GM12878 (cell line): Measurements from ENCODE around the gene DTL. TPM values are rescaled to one million over a fixed set of nuclear protein-coding genes. Genes with fewer than 3 reads are reported as not detected.

Experiments
- ATAC-seq: fragments of 200-7000 bp; cut with Tn5 transposase; 3 replicates; pipeline ENCODE4 v1.9.1; 2020; ENCODE audit warnings: mild to moderate bottlenecking, moderate library complexity
- BruUV-seq: library from RNA; stranded (reverse); fragments of 400-500 nt; replicated peaks from 2 replicates; lab custom pipeline; 2021; lab: Mats Ljungman, UMichigan
- CTCF ChIA-PET: fragments of 300-600 bp; sonication (Branson Sonifier 250); formaldehyde crosslinking; extraction: SDS; loops from one replicate; lab custom pipeline; 2021; ENCODE audit warnings: inconsistent platforms; lab: Yijun Ruan, JAX
- POLR2A ChIA-PET: fragments of 350-600 bp; formaldehyde crosslinking; extraction: SDS; loops from one replicate; lab custom pipeline; 2021; ENCODE audit warnings: inconsistent platforms; lab: Charles Lee
- RAD21 ChIA-PET: fragments of 300-600 bp; sonication (Branson Sonifier 250); formaldehyde crosslinking; loops from one replicate; lab custom pipeline; 2023; ENCODE audit warnings: antibody characterized with exemption; ENCODE audit not compliant: unreplicated experiment; lab: Charles Lee
- SMC1A ChIA-PET: fragments of 300-600 bp; sonication (Branson Sonifier 250); formaldehyde crosslinking; loops from one replicate; lab custom pipeline; 2023; ENCODE audit not compliant: unreplicated experiment, uncharacterized antibody; lab: Charles Lee
- DNase-seq: peaks from one replicate; pipeline ENCODE4 v3.0.0-alpha.2; 2011; ENCODE audit warnings: low read depth, low spot score
- FAIRE-seq: peaks from 3 replicates; lab custom pipeline; 2011; peaks lifted over from hg19 to GRCh38; lab: Jason Lieb, UNC
- H2AFZ ChIP-seq: 2 replicates; pipeline ENCODE4 v1.6.0; 2011; ENCODE audit warnings: low read depth, low read length, control low read depth; ENCODE audit not compliant: control insufficient read depth
- H3K27ac ChIP-seq: 2 replicates; pipeline ENCODE4 v1.5.1; 2011; ENCODE audit warnings: control low read depth; ENCODE audit not compliant: control insufficient read depth, insufficient read depth
- H3K27me3 ChIP-seq, 2 experiments: replicated peaks in 1 of 2; 2 replicates each; pipeline versions ENCODE4 v1.6.0 to v1.6.1; 2011; ENCODE audit warnings: low read length in 1 of 2; ENCODE audit not compliant: control insufficient read depth in 2 of 2, insufficient read depth in 2 of 2
- H3K36me3 ChIP-seq, 2 experiments: 2 replicates each; pipeline ENCODE4 v1.5.1; 2011; ENCODE audit warnings: low read length in 1 of 2; ENCODE audit not compliant: control insufficient read depth in 2 of 2, insufficient read depth in 2 of 2
- H3K4me1 ChIP-seq: 2 replicates; pipeline ENCODE4 v1.6.1; 2011; ENCODE audit warnings: mild to moderate bottlenecking, low read length, moderate library complexity, mixed read lengths; ENCODE audit not compliant: control insufficient read depth, insufficient read depth
- H3K4me2 ChIP-seq: 2 replicates; pipeline ENCODE4 v1.6.0; 2011; ENCODE audit warnings: control low read depth; ENCODE audit not compliant: control insufficient read depth, insufficient read depth
- H3K4me3 ChIP-seq: fragments of 200-600 bp; sonication (generic); 2 replicates; pipeline ENCODE4 v1.5.1; 2016
- H3K79me2 ChIP-seq: 2 replicates; pipeline ENCODE4 v1.6.0; 2011; ENCODE audit warnings: low read length; ENCODE audit not compliant: control insufficient read depth, insufficient read depth
- H3K9ac ChIP-seq: 2 replicates; pipeline ENCODE4 v1.8.0; 2011; ENCODE audit warnings: low read length, control low read depth, mixed read lengths; ENCODE audit not compliant: control insufficient read depth, insufficient read depth
- H3K9me3 ChIP-seq: replicated peaks from 3 replicates; pipeline ENCODE4 v1.5.1; 2011; ENCODE audit warnings: mild to moderate bottlenecking, low read length; ENCODE audit not compliant: control insufficient read depth, insufficient read depth
- H4K20me1 ChIP-seq: 2 replicates; pipeline ENCODE4 v1.6.0; 2011; ENCODE audit not compliant: control insufficient read depth, insufficient read depth
- CBX5 ChIP-seq: sonication (generic); IDR thresholded peaks from 2 replicates; pipeline ENCODE4 v1.6.1; 2016; ENCODE audit warnings: low read depth, moderate library complexity, mild to moderate bottlenecking, inconsistent platforms
- ETV6 ChIP-seq, 2 experiments: fragments of 450-650 bp in 1 of 2; IDR thresholded peaks in 1 of 2; conservative IDR thresholded peaks in 1 of 2; 2 replicates each; pipeline ENCODE4 v1.6.1; 2014; ENCODE audit warnings: antibody characterized with exemption in 1 of 2, borderline replicate concordance in 1 of 2, low read depth in 1 of 2, mild to moderate bottlenecking in 1 of 2, moderate library complexity in 1 of 2
- RELA ChIP-seq: fragments of 450-650 bp; IDR thresholded peaks from 2 replicates; pipeline ENCODE4 v1.8.0; 2014; ENCODE audit warnings: borderline replicate concordance; ENCODE audit not compliant: partially characterized antibody
- in situ Hi-C: fragments of 300-500 bp; cut with MboI; formaldehyde crosslinking; loops from 9 replicates; pipeline ENCODE4 v1.14.3; 2018; ENCODE audit warnings: mixed read lengths
- intact Hi-C: fragments of 100-400 bp; cut with micrococcal nuclease; formaldehyde crosslinking; loops from one replicate; pipeline ENCODE4 v1.14.2; 2022; ENCODE audit not compliant: unreplicated experiment
- polyA plus RNA-seq, 11 experiments: library from polyadenylated mRNA; depleted of rRNA in 4 of 11; unstranded in 6 of 11; stranded (reverse) in 5 of 11; fragments of >200 nt; fragmentation: Nextera tagmentation in 4 of 11; fragmentation: Illumina TruSeq in 1 of 11; extraction: Ambion mirVana in 4 of 11; extraction: Trizol in 1 of 11; gene quantifications; 1 replicate in 1 of 11; 2 replicates in 10 of 11; pipeline versions ENCODE4 v1.2.1 to v1.2.3, GENCODE V29; 2011 to 2016; ENCODE audit warnings: inconsistent platforms in 2 of 11, missing spikeins in 2 of 11, low read depth in 1 of 11
- total RNA-seq, 4 experiments: library from RNA; depleted of rRNA in 3 of 4; stranded (reverse); fragments of >200 nt in 3 of 4; fragmentation: Illumina TruSeq in 1 of 4; extraction: Trizol in 1 of 4; gene quantifications; 2 replicates each; pipeline versions ENCODE4 v1.2.1 to v1.2.3, GENCODE V29; 2013 to 2021
- TF ChIP-seq, protein P1 (sequence below): fragments of 150-350 bp; IDR thresholded peaks from 2 replicates; pipeline ENCODE4 v1.6.1; 2014; ENCODE audit warnings: mild to moderate bottlenecking, low read depth, low read length
- TF ChIP-seq, protein P2 (sequence below): IDR thresholded peaks from 2 replicates; pipeline ENCODE4 v1.6.1; 2012; ENCODE audit warnings: low read length, inconsistent platforms
- TF ChIP-seq, protein P3 (sequence below), 3 experiments: IDR thresholded peaks in 2 of 3; conservative IDR thresholded peaks in 1 of 3; 2 replicates each; pipeline ENCODE4 v1.5.1; 2011; ENCODE audit warnings: low read depth in 3 of 3, low read length in 3 of 3, mild to moderate bottlenecking in 3 of 3, control low read depth in 2 of 3, moderate library complexity in 2 of 3, inconsistent platforms in 1 of 3, mixed read lengths in 1 of 3; ENCODE audit not compliant: control insufficient read depth in 2 of 3, insufficient read depth in 1 of 3; ENCODE audit errors: extremely low read depth in 1 of 3

DTL gene
- total and polyA plus RNA-seq, 10 of the 15 experiments (the other 5 are each of a cell fraction or from before 2014, with no cell fraction given): 24.1 to 73.4 (median 52.2) TPM

DNA sequence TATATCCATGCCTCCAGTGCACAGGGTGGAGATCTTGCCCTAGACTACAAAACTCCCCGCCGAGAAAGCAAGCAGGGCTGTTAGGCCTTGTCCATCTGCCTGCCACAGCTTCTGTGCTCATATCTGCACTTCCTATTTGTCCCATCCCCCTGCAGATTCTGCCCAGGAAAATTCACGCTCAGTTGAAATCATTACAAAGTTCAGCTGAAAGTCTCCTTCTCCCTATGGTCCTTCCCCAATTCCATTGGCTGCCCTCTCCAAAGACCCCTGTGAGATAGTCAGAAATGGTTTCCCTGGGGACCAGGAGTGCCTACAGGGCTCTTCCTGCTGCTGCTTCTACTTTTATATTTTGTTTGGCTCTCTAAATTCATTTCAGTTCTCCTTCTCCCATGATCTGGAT is 63.2 kb downstream of the DTL start (continued):
- TF ChIP-seq, protein P1, sequence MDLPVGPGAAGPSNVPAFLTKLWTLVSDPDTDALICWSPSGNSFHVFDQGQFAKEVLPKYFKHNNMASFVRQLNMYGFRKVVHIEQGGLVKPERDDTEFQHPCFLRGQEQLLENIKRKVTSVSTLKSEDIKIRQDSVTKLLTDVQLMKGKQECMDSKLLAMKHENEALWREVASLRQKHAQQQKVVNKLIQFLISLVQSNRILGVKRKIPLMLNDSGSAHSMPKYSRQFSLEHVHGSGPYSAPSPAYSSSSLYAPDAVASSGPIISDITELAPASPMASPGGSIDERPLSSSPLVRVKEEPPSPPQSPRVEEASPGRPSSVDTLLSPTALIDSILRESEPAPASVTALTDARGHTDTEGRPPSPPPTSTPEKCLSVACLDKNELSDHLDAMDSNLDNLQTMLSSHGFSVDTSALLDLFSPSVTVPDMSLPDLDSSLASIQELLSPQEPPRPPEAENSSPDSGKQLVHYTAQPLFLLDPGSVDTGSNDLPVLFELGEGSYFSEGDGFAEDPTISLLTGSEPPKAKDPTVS: no peak
- TF ChIP-seq, protein P2, sequence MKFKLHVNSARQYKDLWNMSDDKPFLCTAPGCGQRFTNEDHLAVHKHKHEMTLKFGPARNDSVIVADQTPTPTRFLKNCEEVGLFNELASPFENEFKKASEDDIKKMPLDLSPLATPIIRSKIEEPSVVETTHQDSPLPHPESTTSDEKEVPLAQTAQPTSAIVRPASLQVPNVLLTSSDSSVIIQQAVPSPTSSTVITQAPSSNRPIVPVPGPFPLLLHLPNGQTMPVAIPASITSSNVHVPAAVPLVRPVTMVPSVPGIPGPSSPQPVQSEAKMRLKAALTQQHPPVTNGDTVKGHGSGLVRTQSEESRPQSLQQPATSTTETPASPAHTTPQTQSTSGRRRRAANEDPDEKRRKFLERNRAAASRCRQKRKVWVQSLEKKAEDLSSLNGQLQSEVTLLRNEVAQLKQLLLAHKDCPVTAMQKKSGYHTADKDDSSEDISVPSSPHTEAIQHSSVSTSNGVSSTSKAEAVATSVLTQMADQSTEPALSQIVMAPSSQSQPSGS: no peak
- TF ChIP-seq ETV6 (conservative IDR thresholded peaks at IDR 0.05 in 1 of 2, IDR thresholded peaks at IDR 0.05 in 1 of 2; ENCODE audit: borderline replicate concordance in 1 of 2, low read depth in 1 of 2): no peak
- TF ChIP-seq, protein P3, sequence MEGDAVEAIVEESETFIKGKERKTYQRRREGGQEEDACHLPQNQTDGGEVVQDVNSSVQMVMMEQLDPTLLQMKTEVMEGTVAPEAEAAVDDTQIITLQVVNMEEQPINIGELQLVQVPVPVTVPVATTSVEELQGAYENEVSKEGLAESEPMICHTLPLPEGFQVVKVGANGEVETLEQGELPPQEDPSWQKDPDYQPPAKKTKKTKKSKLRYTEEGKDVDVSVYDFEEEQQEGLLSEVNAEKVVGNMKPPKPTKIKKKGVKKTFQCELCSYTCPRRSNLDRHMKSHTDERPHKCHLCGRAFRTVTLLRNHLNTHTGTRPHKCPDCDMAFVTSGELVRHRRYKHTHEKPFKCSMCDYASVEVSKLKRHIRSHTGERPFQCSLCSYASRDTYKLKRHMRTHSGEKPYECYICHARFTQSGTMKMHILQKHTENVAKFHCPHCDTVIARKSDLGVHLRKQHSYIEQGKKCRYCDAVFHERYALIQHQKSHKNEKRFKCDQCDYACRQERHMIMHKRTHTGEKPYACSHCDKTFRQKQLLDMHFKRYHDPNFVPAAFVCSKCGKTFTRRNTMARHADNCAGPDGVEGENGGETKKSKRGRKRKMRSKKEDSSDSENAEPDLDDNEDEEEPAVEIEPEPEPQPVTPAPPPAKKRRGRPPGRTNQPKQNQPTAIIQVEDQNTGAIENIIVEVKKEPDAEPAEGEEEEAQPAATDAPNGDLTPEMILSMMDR (IDR thresholded peaks at IDR 0.05 in 2 of 3, conservative IDR thresholded peaks at IDR 0.05 in 1 of 3; ENCODE audit: control insufficient read depth in 2 of 3, extremely low read depth in 1 of 3, insufficient read depth in 1 of 3, low read depth in 3 of 3, low read length in 3 of 3): no peak

DNA sequence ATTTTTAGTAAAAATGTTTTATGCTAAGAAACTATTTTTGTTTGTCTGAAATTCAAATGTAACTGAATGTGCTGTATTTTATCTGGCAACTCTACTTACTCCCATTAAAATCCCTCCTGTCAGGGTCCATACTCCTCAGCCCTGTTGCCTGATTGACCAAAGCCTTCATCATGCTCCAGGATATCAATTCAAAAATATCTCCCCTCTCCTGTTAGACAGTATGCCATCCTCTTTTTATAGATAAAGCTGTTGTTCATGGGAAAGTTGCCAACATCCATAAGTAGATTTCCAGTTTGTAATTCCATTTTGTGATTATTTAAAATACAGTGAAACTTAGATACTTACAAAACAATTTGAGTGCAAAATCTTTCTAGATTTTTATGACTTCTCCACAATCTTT is 65.7 kb downstream of the DTL start:
- Histone ChIP-seq H3K4me1 (no peaks in the 10 kb centered on the region), H3K4me3 (no peak overlapping the region), H3K9me3 (peaks cover 3% of the 10 kb centered on the region; the same call in 1 of the 3 replicates), H4K20me1 (no peaks in the 10 kb centered on the region), H3K27me3 (no peaks in the 10 kb centered on the region), H3K4me2 (no peak overlapping the region), H3K9ac (no peak overlapping the region), H3K79me2 (peaks cover 10% of the 10 kb centered on the region), H2AFZ (no peak overlapping the region), H3K27ac (no peak overlapping the region), H3K36me3 (peaks cover 19 to 27% of the 10 kb centered on the region in 2 experiments)
- TF ChIP-seq CBX5 (no peak), RELA (no peak)
- TF ChIP-seq, protein P1: no peak
- BruUV-seq: no TSS peak
- RAD21 ChIA-PET: interaction anchor here (0.7 to 2.6 kb wide), 5 partner anchors 31 to 355 kb away, joined by 3 to 8 read pairs (median 5); no protein-coding TSS in a partner anchor
- in situ Hi-C loops: no loop called here
- SMC1A ChIA-PET: interaction anchor here (1.0 to 3.8 kb wide), 6 partner anchors 10 to 427 kb away, joined by 3 to 21 read pairs (median 4); no protein-coding TSS in a partner anchor
- intact Hi-C loops: no loop called here
- FAIRE-seq (no peak), DNase-seq (no peak), ATAC-seq (no peak)
- CTCF ChIA-PET: interaction anchor here (1.4 to 2.3 kb wide), 2 partner anchors 13 to 30 kb away, joined by 4 to 8 read pairs; no protein-coding TSS in a partner anchor
- POLR2A ChIA-PET: no interaction called here
